ENCODE measurements around the gene COL27A1. TPM values are rescaled to one million over a fixed set of nuclear protein-coding genes. Genes with fewer than 3 reads are reported as not detected.

COL27A1 gene
- total RNA-seq, 4 donors from 2014 or later: 1.0 to 5.7 (median 3.3) TPM

GRCh38 chr9:114282926-114283325, 127.6 kb downstream of the COL27A1 start:
- Histone ChIP-seq H3K9me3 (no peaks in the 10 kb centered on the region), H3K36me3 (no peaks in the 10 kb centered on the region), H3K4me1 (no peaks in the 10 kb centered on the region), H3K27me3 (no peaks in the 10 kb centered on the region), H3K27ac (no peak overlapping the region), H3K4me3 (no peak overlapping the region)
- TF ChIP-seq CTCF (IDR thresholded peaks at IDR 0.05) (no peak), POLR2AphosphoS5 (IDR thresholded peaks at IDR 0.05) (no peak), EP300 (IDR thresholded peaks at IDR 0.05) (no peak), POLR2A (IDR thresholded peaks at IDR 0.05) (no peak)
- no peak for ATAC-seq
- WGBS, 2 donors (ENCODE audit: low coverage in 1 of 2): 48 to 56% methylated on average over 3 to 4 of the region's 5 CpGs

- WGBS, 2 donors (ENCODE audit: low coverage in 1 of 2): no CpG with 5 or more reads among the region's 14 CpGs
- Histone ChIP-seq H3K27me3 (no peaks in the 10 kb centered on the region), H3K27ac (no peak overlapping the region), H3K36me3 (no peaks in the 10 kb centered on the region), H3K4me3 (no peak overlapping the region), H3K9me3 (no peaks in the 10 kb centered on the region), H3K4me1 (no peaks in the 10 kb centered on the region)
- no peak for ATAC-seq
- TF ChIP-seq EP300 (IDR thresholded peaks at IDR 0.05): no peak
- no peak for TF ChIP-seq POLR2AphosphoS5 (IDR thresholded peaks at IDR 0.05)
- TF ChIP-seq CTCF (IDR thresholded peaks at IDR 0.05): no peak
- no peak for TF ChIP-seq POLR2A (IDR thresholded peaks at IDR 0.05)
Observed at GRCh38 chr9:114283551-114284111, 128.3 kb downstream of the COL27A1 start.

- H3K27ac ChIP-seq: no peak overlapping the region
- no peaks in the 10 kb centered on the region for H3K27me3 ChIP-seq
- no peak overlapping the region for H3K4me3 ChIP-seq
- H3K36me3 ChIP-seq: no peaks in the 10 kb centered on the region
- WGBS, 2 donors (ENCODE audit: low coverage in 1 of 2): 100% methylated on average over 1 of the region's 11 CpGs; no CpG with 5 or more reads in 1 of the 2 donors
- H3K4me1 ChIP-seq: no peaks in the 10 kb centered on the region
- ATAC-seq: no peak
- H3K9me3 ChIP-seq: no peaks in the 10 kb centered on the region
- TF ChIP-seq POLR2AphosphoS5 (IDR thresholded peaks at IDR 0.05) (no peak), CTCF (IDR thresholded peaks at IDR 0.05) (no peak), EP300 (IDR thresholded peaks at IDR 0.05) (no peak), POLR2A (IDR thresholded peaks at IDR 0.05) (no peak)
Observed at GRCh38 chr9:114284316-114285060, 129.2 kb downstream of the COL27A1 start.

GRCh38 chr9:114285166-114285867, 130.0 kb downstream of the COL27A1 start:
- 65 to 69% methylated on average over 4 to 5 of the region's 20 CpGs for WGBS, 2 donors (ENCODE audit: low coverage in 1 of 2)
- Histone ChIP-seq H3K4me1 (no peaks in the 10 kb centered on the region), H3K27me3 (no peaks in the 10 kb centered on the region), H3K4me3 (no peak overlapping the region), H3K9me3 (no peaks in the 10 kb centered on the region), H3K36me3 (no peaks in the 10 kb centered on the region), H3K27ac (no peak overlapping the region)
- TF ChIP-seq POLR2A (IDR thresholded peaks at IDR 0.05): no peak
- no peak for TF ChIP-seq CTCF (IDR thresholded peaks at IDR 0.05)
- TF ChIP-seq EP300 (IDR thresholded peaks at IDR 0.05): no peak
- TF ChIP-seq POLR2AphosphoS5 (IDR thresholded peaks at IDR 0.05): no peak
- no peak for ATAC-seq
